HepG2 (cell line): Measurements from ENCODE around the gene TMEM95. TPM values are rescaled to one million over a fixed set of nuclear protein-coding genes. Genes with fewer than 3 reads are reported as not detected.
A peak's percentile ranks its signal among the peaks of the same experiment; 100 is the strongest.

ENCODE experiments used
- BCL6 ChIP-seq: IDR thresholded peaks from 2 replicates; pipeline ENCODE4 v1.6.1; 2016; ENCODE audit warnings: missing genetic modification reagents, missing compliant biosample characterization
- E2F5 ChIP-seq: sonication (generic); formaldehyde crosslinking; conservative IDR thresholded peaks from 2 replicates; pipeline ENCODE4 v1.4.0; 2020; ENCODE audit warnings: missing genetic modification reagents
- GABPB1 ChIP-seq: IDR thresholded peaks from 2 replicates; pipeline ENCODE4 v1.6.1; 2016; ENCODE audit warnings: mild to moderate bottlenecking, missing genetic modification reagents, moderate library complexity, missing compliant biosample characterization
- GFI1 ChIP-seq: sonication (generic); formaldehyde crosslinking; IDR thresholded peaks from 2 replicates; pipeline ENCODE4 v1.5.0; 2020; ENCODE audit warnings: missing genetic modification reagents, mild to moderate bottlenecking, borderline replicate concordance
- HOXD1 ChIP-seq: sonication (generic); formaldehyde crosslinking; IDR thresholded peaks from 2 replicates; pipeline ENCODE4 v1.5.0; 2020; ENCODE audit warnings: missing genetic modification reagents
- IRF1 ChIP-seq: sonication (generic); formaldehyde crosslinking; IDR thresholded peaks from 2 replicates; pipeline ENCODE4 v1.4.0; 2020; ENCODE audit warnings: low read depth, mild to moderate bottlenecking, missing genetic modification reagents
- JUND ChIP-seq: sonication (generic); formaldehyde crosslinking; IDR thresholded peaks from 2 replicates; pipeline ENCODE4 v1.8.0; 2022; ENCODE audit warnings: mild to moderate bottlenecking, missing genetic modification reagents
- MAF1 ChIP-seq: sonication (generic); formaldehyde crosslinking; IDR thresholded peaks from 2 replicates; pipeline ENCODE4 v1.5.0; 2020; ENCODE audit warnings: missing genetic modification reagents, borderline replicate concordance
- MBD4 ChIP-seq: IDR thresholded peaks from 2 replicates; pipeline ENCODE4 v1.6.1; 2012; ENCODE audit warnings: low read length, inconsistent platforms, borderline replicate concordance
- MBNL3 ChIP-seq: fragments of 250-450 bp; sonication (Bioruptor Pico); conservative IDR thresholded peaks from 2 replicates; pipeline ENCODE4 v1.8.0; 2022; ENCODE audit warnings: mild to moderate bottlenecking, inconsistent platforms
- PHF21A ChIP-seq: sonication (generic); formaldehyde crosslinking; IDR thresholded peaks from 2 replicates; pipeline ENCODE4 v1.5.0; 2020; ENCODE audit warnings: mild to moderate bottlenecking, missing genetic modification reagents
- POLR2A ChIP-seq, 2 experiments: IDR thresholded peaks; 2 replicates each; pipeline ENCODE4 v1.6.1; 2011; ENCODE audit warnings: low read depth in 2 of 2, low read length in 2 of 2, mild to moderate bottlenecking in 1 of 2, moderate library complexity in 1 of 2; ENCODE audit not compliant: insufficient read depth in 1 of 2
- SNRNP70 ChIP-seq: fragments of 200-400 bp; formaldehyde crosslinking; IDR thresholded peaks from 2 replicates; pipeline ENCODE4 v1.6.1; 2017; ENCODE audit warnings: mild to moderate bottlenecking, low read depth, low read length, moderate library complexity
- SRSF1 ChIP-seq: fragments of 200-400 bp; formaldehyde crosslinking; optimal IDR thresholded peaks from 2 replicates; pipeline ENCODE3; 2017; ENCODE audit warnings: mild to moderate bottlenecking, low read depth, low read length, moderate library complexity
- TBX3 ChIP-seq: fragments of 450-650 bp; IDR thresholded peaks from 2 replicates; pipeline ENCODE4 v1.6.1; 2017; ENCODE audit warnings: antibody characterized with exemption, mild to moderate bottlenecking, inconsistent platforms, borderline replicate concordance
- TMF1 ChIP-seq: sonication (generic); formaldehyde crosslinking; IDR thresholded peaks from 2 replicates; pipeline ENCODE4 v1.8.1; 2022; ENCODE audit warnings: low read depth, missing genetic modification reagents
- ZIK1 ChIP-seq: sonication (generic); formaldehyde crosslinking; IDR thresholded peaks from 2 replicates; pipeline ENCODE4 v1.5.0; 2020; ENCODE audit warnings: mild to moderate bottlenecking, low read depth, missing genetic modification reagents, borderline replicate concordance
- ZMAT3 ChIP-seq: sonication (generic); formaldehyde crosslinking; conservative IDR thresholded peaks from 2 replicates; pipeline ENCODE4 v1.7.0; 2021; ENCODE audit warnings: missing genetic modification reagents
- ZNF549 ChIP-seq: sonication (generic); formaldehyde crosslinking; IDR thresholded peaks from 2 replicates; pipeline ENCODE4 v1.5.0; 2020; ENCODE audit warnings: missing genetic modification reagents
- ZNF572 ChIP-seq: sonication (generic); formaldehyde crosslinking; IDR thresholded peaks from 2 replicates; pipeline ENCODE4 v1.5.1; 2020; ENCODE audit warnings: mild to moderate bottlenecking, missing genetic modification reagents
- ZNF678 ChIP-seq: sonication (generic); formaldehyde crosslinking; IDR thresholded peaks from 2 replicates; pipeline ENCODE4 v1.4.0; 2020; ENCODE audit warnings: mild to moderate bottlenecking, missing genetic modification reagents
- ZSCAN9 ChIP-seq: IDR thresholded peaks from 2 replicates; pipeline ENCODE4 v1.6.1; 2016; ENCODE audit warnings: borderline replicate concordance
- polyA plus RNA-seq, 8 experiments: library from polyadenylated mRNA; depleted of rRNA in 3 of 8; stranded (reverse) in 7 of 8; unstranded in 1 of 8; fragments of >200 nt; fragmentation: Illumina TruSeq in 4 of 8; extraction: Trizol in 4 of 8; gene quantifications; 2 replicates each; pipeline versions ENCODE4 v1.2.1 to v1.2.3, GENCODE V29; 2011 to 2016; ENCODE audit warnings: low read depth in 4 of 8, missing spikeins in 1 of 8, mixed read lengths in 1 of 8; ENCODE audit not compliant: insufficient read depth in 1 of 8
- total RNA-seq, 5 experiments: library from RNA; depleted of rRNA; stranded (reverse); fragments of >200 nt; fragmentation: Illumina TruSeq; extraction: Trizol; gene quantifications; 2 replicates each; pipeline ENCODE4 v1.2.3, GENCODE V29; 2016; ENCODE audit warnings: low read depth in 1 of 5
- TF ChIP-seq, protein P1 (sequence below): sonication (generic); formaldehyde crosslinking; IDR thresholded peaks from 2 replicates; pipeline ENCODE4 v1.5.0; 2020; ENCODE audit warnings: mild to moderate bottlenecking, missing genetic modification reagents, borderline replicate concordance
- TF ChIP-seq, protein P2 (sequence below): sonication (generic); formaldehyde crosslinking; IDR thresholded peaks from 2 replicates; pipeline ENCODE4 v1.4.0; 2020; ENCODE audit warnings: missing genetic modification reagents

The TMEM95 gene
- total and polyA plus RNA-seq, 2 of the 13 experiments (the other 11 are each of a cell fraction or from before 2014, with no cell fraction given) = not detected

- TF ChIP-seq ZIK1 (CRISPR knock-in tag) (no peak), TMF1 (CRISPR knock-in tag) (no peak), ZMAT3 (peak; percentile 75), TBX3 (no peak), IRF1 (CRISPR knock-in tag) (no peak), MBNL3 (CRISPR knock-in tag) (no peak), ZNF549 (CRISPR knock-in tag) (no peak), ZNF572 (CRISPR knock-in tag) (no peak), MBD4 (no peak), BCL6 (CRISPR knock-in tag) (peak; percentile 21; the same call in 1 of the 2 replicates), ZNF678 (CRISPR knock-in tag) (no peak), E2F5 (CRISPR knock-in tag) (no peak), SNRNP70 (no peak), GFI1 (CRISPR knock-in tag) (no peak), PHF21A (CRISPR knock-in tag) (peak; percentile 46; the same call in 1 of the 2 replicates), GABPB1 (CRISPR knock-in tag) (no peak; the same call in 1 of the 2 replicates), HOXD1 (CRISPR knock-in tag) (no peak), MAF1 (CRISPR knock-in tag) (no peak), POLR2A (IDR thresholded peaks at IDR 0.05; ENCODE audit: insufficient read depth in 1 of 2, low read depth in 2 of 2, low read length in 2 of 2) (peak; percentile 82 to 86), ZSCAN9 (CRISPR knock-in tag) (no peak), SRSF1 (peak; percentile 74), JUND (CRISPR knock-in tag) (no peak)
- TF ChIP-seq, protein P1, sequence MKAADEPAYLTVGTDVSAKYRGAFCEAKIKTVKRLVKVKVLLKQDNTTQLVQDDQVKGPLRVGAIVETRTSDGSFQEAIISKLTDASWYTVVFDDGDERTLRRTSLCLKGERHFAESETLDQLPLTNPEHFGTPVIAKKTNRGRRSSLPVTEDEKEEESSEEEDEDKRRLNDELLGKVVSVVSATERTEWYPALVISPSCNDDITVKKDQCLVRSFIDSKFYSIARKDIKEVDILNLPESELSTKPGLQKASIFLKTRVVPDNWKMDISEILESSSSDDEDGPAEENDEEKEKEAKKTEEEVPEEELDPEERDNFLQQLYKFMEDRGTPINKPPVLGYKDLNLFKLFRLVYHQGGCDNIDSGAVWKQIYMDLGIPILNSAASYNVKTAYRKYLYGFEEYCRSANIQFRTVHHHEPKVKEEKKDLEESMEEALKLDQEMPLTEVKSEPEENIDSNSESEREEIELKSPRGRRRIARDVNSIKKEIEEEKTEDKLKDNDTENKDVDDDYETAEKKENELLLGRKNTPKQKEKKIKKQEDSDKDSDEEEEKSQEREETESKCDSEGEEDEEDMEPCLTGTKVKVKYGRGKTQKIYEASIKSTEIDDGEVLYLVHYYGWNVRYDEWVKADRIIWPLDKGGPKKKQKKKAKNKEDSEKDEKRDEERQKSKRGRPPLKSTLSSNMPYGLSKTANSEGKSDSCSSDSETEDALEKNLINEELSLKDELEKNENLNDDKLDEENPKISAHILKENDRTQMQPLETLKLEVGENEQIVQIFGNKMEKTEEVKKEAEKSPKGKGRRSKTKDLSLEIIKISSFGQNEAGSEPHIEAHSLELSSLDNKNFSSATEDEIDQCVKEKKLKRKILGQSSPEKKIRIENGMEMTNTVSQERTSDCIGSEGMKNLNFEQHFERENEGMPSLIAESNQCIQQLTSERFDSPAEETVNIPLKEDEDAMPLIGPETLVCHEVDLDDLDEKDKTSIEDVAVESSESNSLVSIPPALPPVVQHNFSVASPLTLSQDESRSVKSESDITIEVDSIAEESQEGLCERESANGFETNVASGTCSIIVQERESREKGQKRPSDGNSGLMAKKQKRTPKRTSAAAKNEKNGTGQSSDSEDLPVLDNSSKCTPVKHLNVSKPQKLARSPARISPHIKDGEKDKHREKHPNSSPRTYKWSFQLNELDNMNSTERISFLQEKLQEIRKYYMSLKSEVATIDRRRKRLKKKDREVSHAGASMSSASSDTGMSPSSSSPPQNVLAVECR (CRISPR knock-in tag) = peak; percentile 51; the same call in 1 of the 2 replicates
- TF ChIP-seq, protein P2, sequence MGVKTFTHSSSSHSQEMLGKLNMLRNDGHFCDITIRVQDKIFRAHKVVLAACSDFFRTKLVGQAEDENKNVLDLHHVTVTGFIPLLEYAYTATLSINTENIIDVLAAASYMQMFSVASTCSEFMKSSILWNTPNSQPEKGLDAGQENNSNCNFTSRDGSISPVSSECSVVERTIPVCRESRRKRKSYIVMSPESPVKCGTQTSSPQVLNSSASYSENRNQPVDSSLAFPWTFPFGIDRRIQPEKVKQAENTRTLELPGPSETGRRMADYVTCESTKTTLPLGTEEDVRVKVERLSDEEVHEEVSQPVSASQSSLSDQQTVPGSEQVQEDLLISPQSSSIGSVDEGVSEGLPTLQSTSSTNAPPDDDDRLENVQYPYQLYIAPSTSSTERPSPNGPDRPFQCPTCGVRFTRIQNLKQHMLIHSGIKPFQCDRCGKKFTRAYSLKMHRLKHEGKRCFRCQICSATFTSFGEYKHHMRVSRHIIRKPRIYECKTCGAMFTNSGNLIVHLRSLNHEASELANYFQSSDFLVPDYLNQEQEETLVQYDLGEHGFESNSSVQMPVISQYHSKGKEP = no peak
Measured at GRCh38 chr17:7306911-7307685, 47.9 kb upstream of the TMEM95 start, which contains the start of gene EIF5A (continued).
